ENCODE measurements around the gene NUDT1. TPM values are rescaled to one million over a fixed set of nuclear protein-coding genes. Genes with fewer than 3 reads are reported as not detected.

The NUDT1 gene
- total RNA-seq, 1 donor from 2014 or later: 10.2 TPM

DNA sequence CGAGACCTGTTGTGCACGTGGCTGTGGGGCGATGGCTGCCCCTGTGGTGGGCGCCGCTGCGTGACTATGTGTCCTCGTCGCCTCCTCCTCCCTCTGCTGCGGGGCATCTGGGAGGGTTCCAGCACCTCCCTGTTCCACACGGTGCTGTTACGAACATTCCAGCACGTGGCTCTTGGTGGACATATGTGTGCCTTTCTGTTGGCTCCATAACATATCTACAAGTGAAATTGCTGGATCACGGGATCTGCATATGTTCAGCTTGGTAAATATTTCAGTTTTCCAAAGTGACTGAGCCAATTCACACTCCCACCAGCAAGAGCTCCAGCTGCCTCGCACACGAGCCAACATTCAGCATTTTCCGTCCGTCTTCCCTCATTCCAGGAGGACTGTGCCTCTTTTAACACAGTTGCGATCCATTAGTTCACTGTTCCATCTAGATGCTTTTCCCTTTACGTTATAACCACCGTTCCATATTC is 47.1 kb downstream of the NUDT1 start:
- Histone ChIP-seq H3K36me3 (no peaks in the 10 kb centered on the region), H3K4me1 (no peaks in the 10 kb centered on the region), H3K9me3 (no peaks in the 10 kb centered on the region), H3K4me3 (no peak overlapping the region), H3K27me3 (ENCODE audit: low read depth) (no peaks in the 10 kb centered on the region), H3K27ac (no peak overlapping the region)
- TF ChIP-seq, protein P1, sequence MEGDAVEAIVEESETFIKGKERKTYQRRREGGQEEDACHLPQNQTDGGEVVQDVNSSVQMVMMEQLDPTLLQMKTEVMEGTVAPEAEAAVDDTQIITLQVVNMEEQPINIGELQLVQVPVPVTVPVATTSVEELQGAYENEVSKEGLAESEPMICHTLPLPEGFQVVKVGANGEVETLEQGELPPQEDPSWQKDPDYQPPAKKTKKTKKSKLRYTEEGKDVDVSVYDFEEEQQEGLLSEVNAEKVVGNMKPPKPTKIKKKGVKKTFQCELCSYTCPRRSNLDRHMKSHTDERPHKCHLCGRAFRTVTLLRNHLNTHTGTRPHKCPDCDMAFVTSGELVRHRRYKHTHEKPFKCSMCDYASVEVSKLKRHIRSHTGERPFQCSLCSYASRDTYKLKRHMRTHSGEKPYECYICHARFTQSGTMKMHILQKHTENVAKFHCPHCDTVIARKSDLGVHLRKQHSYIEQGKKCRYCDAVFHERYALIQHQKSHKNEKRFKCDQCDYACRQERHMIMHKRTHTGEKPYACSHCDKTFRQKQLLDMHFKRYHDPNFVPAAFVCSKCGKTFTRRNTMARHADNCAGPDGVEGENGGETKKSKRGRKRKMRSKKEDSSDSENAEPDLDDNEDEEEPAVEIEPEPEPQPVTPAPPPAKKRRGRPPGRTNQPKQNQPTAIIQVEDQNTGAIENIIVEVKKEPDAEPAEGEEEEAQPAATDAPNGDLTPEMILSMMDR (IDR thresholded peaks at IDR 0.05): no peak
- intact Hi-C loops (cut with DNase I): no loop called here
- ATAC-seq: no peak
- no peak for DNase-seq

DNA sequence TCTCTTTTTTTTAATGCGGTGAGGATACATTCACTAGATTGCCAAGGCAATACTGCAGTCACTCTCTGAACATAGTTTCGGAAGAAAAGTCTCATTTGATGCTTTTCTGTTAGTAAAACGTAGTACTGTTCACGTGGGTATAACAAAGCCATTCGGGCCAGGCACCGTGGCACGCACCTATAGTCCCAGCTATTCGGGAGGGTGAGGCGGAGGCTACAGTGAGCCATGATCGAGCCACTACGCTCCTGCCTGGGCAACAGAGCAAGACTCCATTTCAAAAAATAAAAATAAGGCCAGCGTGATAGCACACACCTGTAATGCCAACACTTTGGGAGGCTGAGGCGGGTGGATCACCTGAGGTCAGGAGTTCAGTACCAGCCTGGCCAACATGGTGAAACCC is 47.6 kb downstream of the NUDT1 start:
- TF ChIP-seq, protein P1 (IDR thresholded peaks at IDR 0.05): no peak
- no peaks in the 10 kb centered on the region for H3K9me3 ChIP-seq
- ATAC-seq (no peak), DNase-seq (no peak)
- no peaks in the 10 kb centered on the region for H3K4me1 ChIP-seq
- intact Hi-C loops (cut with DNase I): no loop called here
- no peak overlapping the region for H3K27ac ChIP-seq
- no peak overlapping the region for H3K4me3 ChIP-seq
- no peaks in the 10 kb centered on the region for H3K27me3 ChIP-seq (ENCODE audit: low read depth)
- H3K36me3 ChIP-seq: no peaks in the 10 kb centered on the region

DNA sequence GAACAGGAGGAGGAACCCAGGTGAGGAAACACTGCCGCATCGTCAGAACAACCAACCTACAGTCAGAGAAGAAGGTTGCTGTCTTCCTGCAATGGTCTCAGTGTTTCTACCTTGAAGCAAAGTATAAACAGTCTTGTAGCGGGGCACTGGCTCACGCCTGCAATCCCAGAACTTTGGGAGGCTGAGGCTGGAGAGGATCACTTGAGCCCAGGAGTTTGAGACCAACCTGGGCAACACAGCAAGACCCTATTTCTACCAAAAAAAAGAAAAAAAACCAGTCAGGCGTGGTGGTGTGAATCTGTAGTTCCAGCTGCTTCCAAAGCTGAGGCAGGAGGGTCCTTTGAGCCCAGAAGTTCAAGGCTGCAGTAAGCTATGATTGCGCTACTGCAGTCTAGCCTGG is 48.9 kb downstream of the NUDT1 start:
- DNase-seq (no peak), ATAC-seq (no peak)
- H3K36me3 ChIP-seq: no peaks in the 10 kb centered on the region
- no peaks in the 10 kb centered on the region for H3K27me3 ChIP-seq (ENCODE audit: low read depth)
- intact Hi-C loops (cut with DNase I): no loop called here
- H3K4me3 ChIP-seq: no peak overlapping the region
- TF ChIP-seq, protein P1 (IDR thresholded peaks at IDR 0.05): no peak
- H3K4me1 ChIP-seq: no peaks in the 10 kb centered on the region
- no peak overlapping the region for H3K27ac ChIP-seq
- H3K9me3 ChIP-seq: no peaks in the 10 kb centered on the region

DNA sequence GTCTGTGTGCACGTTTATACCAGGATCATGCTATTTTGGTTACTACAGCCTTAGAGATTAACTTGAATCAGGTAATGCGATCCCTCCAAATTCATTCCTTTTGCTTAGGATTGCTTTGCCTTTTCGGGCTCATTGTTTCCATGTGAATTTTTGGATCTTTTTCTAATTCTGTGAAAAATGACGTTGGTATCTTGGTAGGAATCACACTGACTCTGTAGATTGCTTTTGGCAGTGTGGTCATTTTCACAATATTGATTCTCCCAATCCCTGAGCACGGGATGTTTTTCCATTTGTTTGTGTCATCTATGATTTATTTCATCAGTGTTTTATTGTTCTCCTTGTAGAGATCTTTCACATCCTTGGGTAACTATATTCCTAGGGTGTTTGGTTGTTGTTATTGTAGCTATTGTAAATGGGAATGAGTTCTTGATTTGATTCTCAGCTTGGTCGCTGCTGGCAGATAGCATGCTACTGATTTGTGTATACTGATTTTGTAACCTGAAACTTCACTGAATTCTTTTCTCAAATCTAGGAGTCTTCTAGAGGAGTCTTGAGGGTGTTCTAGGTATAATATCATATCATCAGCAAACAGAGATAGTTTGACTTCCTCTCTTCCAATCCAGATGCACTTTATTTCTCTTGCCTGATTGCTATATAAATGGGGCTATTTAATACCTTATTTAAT is 54.1 kb downstream of the NUDT1 start:
- ATAC-seq (no peak), DNase-seq (no peak)
- TF ChIP-seq, protein P1 (IDR thresholded peaks at IDR 0.05): no peak
- intact Hi-C loops (cut with DNase I): no loop called here
- H3K27me3 ChIP-seq (ENCODE audit: low read depth): no peaks in the 10 kb centered on the region
- peaks cover 25% of the 10 kb centered on the region for H3K4me1 ChIP-seq
- no peak overlapping the region for H3K27ac ChIP-seq
- no peak overlapping the region for H3K4me3 ChIP-seq
- H3K36me3 ChIP-seq: no peaks in the 10 kb centered on the region
- no peaks in the 10 kb centered on the region for H3K9me3 ChIP-seq

DNA sequence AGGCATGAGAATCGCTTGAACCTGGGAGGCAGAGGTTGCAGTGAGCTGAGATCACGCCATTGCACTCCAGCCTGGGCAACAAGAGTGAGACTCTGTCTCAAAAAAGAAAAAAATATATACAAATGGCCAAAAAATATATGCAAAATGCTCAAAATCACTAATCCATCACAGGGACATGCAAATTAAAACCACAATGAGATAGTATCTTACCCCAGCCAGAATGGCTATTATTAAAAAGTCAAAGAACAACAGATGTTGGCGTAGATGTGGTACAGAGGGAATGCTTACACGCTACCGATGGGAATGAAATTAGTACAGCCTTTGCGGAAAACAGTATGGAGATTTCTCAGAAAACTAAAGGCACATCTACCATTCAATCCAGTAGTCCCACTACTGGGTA is 54.8 kb downstream of the NUDT1 start:
- TF ChIP-seq, protein P1 (IDR thresholded peaks at IDR 0.05): no peak
- Histone ChIP-seq H3K4me1 (peaks cover 25% of the 10 kb centered on the region), H3K36me3 (no peaks in the 10 kb centered on the region), H3K27ac (no peak overlapping the region), H3K4me3 (no peak overlapping the region), H3K27me3 (ENCODE audit: low read depth) (no peaks in the 10 kb centered on the region), H3K9me3 (no peaks in the 10 kb centered on the region)
- ATAC-seq: no peak
- intact Hi-C loops (cut with DNase I): no loop called here
- DNase-seq: no peak
